Motor neuron (in vitro differentiated cells): ENCODE data around the gene AKNAD1. TPM values are rescaled to one million over a fixed set of nuclear protein-coding genes. Genes with fewer than 3 reads are reported as not detected.

Experiments
- ATAC-seq, 8 experiments: fragments of 200-7000 bp; cut with Tn5 transposase; replicated peaks in 6 of 8; 2 replicates each; pipeline ENCODE4 v1.8.0; 2021; ENCODE audit warnings: mild to moderate bottlenecking in 8 of 8, moderate library complexity in 8 of 8
- H3K27ac ChIP-seq, 2 donors: fragments of 250-450 bp; sonication (Bioruptor Pico); 2 replicates each; pipeline ENCODE4 v1.9.0; 2021; ENCODE audit warnings: antibody characterized with exemption in 2 of 2, mild to moderate bottlenecking in 2 of 2, moderate library complexity in 1 of 2
- H3K4me1 ChIP-seq, 2 donors: fragments of 250-450 bp; sonication (Bioruptor Pico); replicated peaks in 1 of 2; 2 replicates each; pipeline ENCODE4 v1.6.1; 2021; ENCODE audit warnings: antibody characterized with exemption in 2 of 2, mild to moderate bottlenecking in 2 of 2, moderate library complexity in 1 of 2
- H3K4me3 ChIP-seq, 5 donors: fragments of 250-450 bp; sonication (Bioruptor Pico); 2 replicates each; pipeline ENCODE4 v1.9.0; 2021; ENCODE audit warnings: antibody characterized with exemption in 5 of 5, mild to moderate bottlenecking in 5 of 5, moderate library complexity in 4 of 5
- WGBS, 10 experiments: fragments of 450-650 bp; shearing (Covaris generic); methylation state at CpG; one replicate each; pipeline ENCODE4 v1.0.0; 2022; 5-methylcytosine and 5-hydroxymethylcytosine counted together
- in situ Hi-C, 9 experiments: fragments of 400-800 bp; cut with MboI; loops; one replicate each; pipeline ENCODE4 v1.15.0; 2021; ENCODE audit warnings: low sequenced_read_pairs in 9 of 9, low pct_unique_long_range_greater_than_20kb in 2 of 9; ENCODE audit not compliant: unreplicated experiment in 9 of 9
- total RNA-seq, 8 experiments: library from RNA; unstranded; fragments of 300-600 nt; gene quantifications; 2 replicates each; pipeline versions ENCODE4 v1.2.3 to v1.2.4, GENCODE V29; 2022

Gene AKNAD1
- total RNA-seq, 8 experiments from 2014 or later: 1.0 to 4.1 (median 2.6) TPM; not detected in 1

GRCh38 chr1:108817016-108817415, 39.9 kb downstream of the AKNAD1 start:
- Histone ChIP-seq H3K27ac (peak overlapping the region; percentile 92 to 95), H3K4me3 (peak overlapping the region in 4 of 5 donors; percentile 11 to 20 (median 16)), H3K4me1 (peaks cover 36 to 39% of the 10 kb centered on the region in 2 donors)
- WGBS, 10 experiments: 0 to 100% (median 44%) methylated on average over 1 to 8 of the region's 8 CpGs
- peak; percentile 34 to 74 (median 46) for ATAC-seq
- in situ Hi-C loops: no loop called here

GRCh38 chr1:108816049-108816893, 40.6 kb downstream of the AKNAD1 start:
- Histone ChIP-seq H3K4me3 (peak overlapping the region; percentile 13 to 30 (median 18)), H3K27ac (peak overlapping the region; percentile 92 to 95)
- in situ Hi-C loops: no loop called here

DNA sequence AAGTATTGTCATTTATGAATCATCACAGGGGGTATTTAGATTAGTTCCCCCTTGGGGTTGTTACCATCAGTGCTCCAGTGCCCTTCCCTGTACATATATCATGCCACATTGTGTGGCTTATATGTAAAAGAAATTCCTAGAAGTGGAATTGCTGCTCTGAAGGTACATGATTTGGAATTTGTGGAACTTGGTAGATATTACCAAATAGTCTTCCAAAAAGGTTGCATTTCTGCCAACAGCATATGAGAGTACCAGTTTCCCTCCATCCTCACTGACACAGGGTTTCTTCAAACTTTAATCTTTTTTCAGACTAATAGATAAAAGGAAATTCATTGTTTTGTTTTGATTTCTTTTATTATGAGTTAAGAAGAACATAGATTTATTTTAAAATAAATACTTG, 41.3 kb downstream of the AKNAD1 start:
- no peak overlapping the region for H3K4me3 ChIP-seq
- H3K4me1 ChIP-seq: peaks cover 36 to 42% of the 10 kb centered on the region in 2 donors
- peak overlapping the region; percentile 92 to 95 for H3K27ac ChIP-seq
- no peak for ATAC-seq
- in situ Hi-C loops: no loop called here

More at GRCh38 chr1:108816049-108816893, 40.6 kb downstream of the AKNAD1 start:
- peaks cover 36 to 42% of the 10 kb centered on the region in 2 donors for H3K4me1 ChIP-seq
- ATAC-seq: peak; percentile 85 to 95 (median 93)
- WGBS, 10 experiments: 0 to 11% (median 6%) methylated on average over 3 to 12 of the region's 12 CpGs

DNA sequence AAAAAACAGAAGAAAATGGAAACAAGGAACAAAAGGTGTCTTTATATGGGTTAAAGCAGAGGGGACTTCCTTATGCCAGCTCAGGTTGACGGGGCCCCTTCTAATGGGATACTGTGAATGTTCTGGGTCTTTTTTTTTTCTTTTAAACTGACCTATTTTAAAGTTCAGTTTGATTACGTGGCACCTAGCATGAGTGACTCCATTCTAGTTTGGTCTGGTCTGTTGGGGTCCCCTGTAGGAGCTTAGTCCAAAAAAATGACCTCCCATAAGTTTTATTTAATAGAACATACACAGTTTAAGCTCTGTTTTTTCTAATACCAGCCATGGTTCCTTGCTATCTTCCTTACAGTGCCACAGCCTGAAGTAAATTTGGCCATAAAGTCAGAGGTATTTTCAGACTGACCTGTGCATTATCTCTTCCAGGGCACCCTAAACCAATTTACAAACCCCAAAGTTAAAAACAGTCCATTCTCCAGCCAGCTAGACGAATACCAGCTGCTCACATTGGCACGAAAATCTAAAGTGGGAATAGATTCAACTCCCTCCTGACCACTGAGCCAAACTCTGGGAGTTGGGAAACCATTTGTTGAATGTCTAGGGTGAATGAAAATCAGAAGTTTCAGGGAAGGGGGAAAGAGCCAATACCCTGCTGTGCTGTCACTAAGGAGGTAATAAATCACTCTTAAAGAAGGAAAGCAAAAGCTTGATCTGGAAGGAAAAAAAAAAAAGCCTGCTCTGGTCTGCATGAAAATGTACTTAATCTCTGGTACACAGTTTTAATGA, 42.4 kb downstream of the AKNAD1 start:
- WGBS, 10 experiments: 51 to 86% (median 58%) methylated on average over 2 to 4 of the region's 4 CpGs
- Histone ChIP-seq H3K4me3 (no peak overlapping the region), H3K27ac (no peak overlapping the region), H3K4me1 (peaks cover 36 to 42% of the 10 kb centered on the region in 2 donors)
- no peak for ATAC-seq
- in situ Hi-C loops: no loop called here

DNA sequence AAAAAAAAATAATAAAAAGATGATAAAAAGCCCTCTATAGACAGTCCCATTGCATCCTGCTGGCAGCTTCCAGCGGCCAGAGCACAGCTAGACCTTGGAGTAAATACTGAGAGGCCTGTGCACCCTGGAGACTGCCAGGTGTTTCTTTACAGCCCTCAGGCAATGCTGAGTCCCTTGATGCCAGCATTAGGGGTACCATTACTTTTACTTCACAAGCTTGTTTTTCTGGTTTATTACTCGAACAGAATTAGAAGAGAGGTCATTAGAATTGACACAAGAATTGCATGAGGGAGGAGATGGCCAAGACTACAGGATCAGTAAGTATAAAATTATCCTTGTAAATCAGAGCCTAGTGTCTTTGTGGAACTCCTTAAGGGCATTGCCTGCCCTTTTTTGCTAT, 43.6 kb downstream of the AKNAD1 start:
- Histone ChIP-seq H3K27ac (no peak overlapping the region), H3K4me1 (peaks cover 36 to 42% of the 10 kb centered on the region in 2 donors), H3K4me3 (no peak overlapping the region)
- in situ Hi-C loops: no loop called here
- ATAC-seq: no peak
- 71 to 97% (median 88%) methylated on average over 1 to 2 of the region's 2 CpGs; no CpG with 5 or more reads in 2 of the 10 experiments for WGBS, 10 experiments

DNA sequence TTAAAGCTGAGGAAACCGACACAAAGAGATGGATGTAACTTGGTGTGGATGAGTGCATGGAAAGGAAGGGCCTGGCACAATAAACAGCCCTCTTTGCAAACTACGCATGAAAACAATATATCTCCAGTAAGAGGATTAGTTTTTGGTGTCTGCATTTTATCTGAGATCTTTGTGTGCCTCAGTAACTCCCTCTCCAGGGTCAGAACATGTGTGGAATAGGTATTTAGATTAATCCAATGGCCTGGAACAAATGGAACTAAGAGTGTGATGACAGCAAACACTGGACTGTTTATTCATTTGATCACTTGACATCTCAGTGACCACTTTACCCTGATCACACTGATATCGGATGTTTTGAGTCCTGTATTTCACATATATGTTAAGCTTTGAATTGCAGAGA, 45.3 kb downstream of the AKNAD1 start:
- Histone ChIP-seq H3K4me3 (no peak overlapping the region), H3K27ac (no peak overlapping the region), H3K4me1 (peaks cover 23 to 25% of the 10 kb centered on the region in 2 donors)
- peak in 1 of 8 experiments; percentile 50 for ATAC-seq
- in situ Hi-C loops: no loop called here
- 53 to 100% (median 90%) methylated on average over 1 to 3 of the region's 3 CpGs; no CpG with 5 or more reads in 1 of the 10 experiments for WGBS, 10 experiments

- Histone ChIP-seq H3K4me1 (peaks cover 0 to 3% of the 10 kb centered on the region in 2 donors), H3K4me3 (no peak overlapping the region), H3K27ac (no peak overlapping the region)
- no peak for ATAC-seq
- 63 to 100% (median 87%) methylated on average over 1 to 4 of the region's 4 CpGs; no CpG with 5 or more reads in 1 of the 10 experiments for WGBS, 10 experiments
- in situ Hi-C loops: no loop called here
Measured at GRCh38 chr1:108808438-108808837, 48.5 kb downstream of the AKNAD1 start.

DNA sequence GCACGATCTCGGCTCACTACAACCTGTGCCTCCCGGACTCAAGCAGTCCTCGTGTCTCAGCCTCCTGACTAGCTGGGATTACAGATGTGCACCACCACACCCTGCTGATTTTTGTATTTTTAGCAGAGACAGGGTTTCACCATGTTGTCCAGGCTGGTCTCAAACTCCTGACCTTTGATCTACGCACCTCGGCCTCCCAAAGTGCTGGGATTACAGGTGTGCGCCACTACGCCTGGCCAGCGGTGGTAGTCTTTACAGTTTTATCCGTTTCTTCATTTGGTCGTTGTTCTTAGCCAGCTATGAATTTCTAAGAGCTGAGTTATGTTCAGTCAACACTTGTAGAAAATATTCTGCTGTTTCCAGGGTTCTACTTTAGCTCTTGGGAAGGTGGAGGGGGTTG, 53.3 kb downstream of the AKNAD1 start:
- WGBS, 10 experiments: 67 to 100% (median 97%) methylated on average over 1 to 11 of the region's 11 CpGs

DNA sequence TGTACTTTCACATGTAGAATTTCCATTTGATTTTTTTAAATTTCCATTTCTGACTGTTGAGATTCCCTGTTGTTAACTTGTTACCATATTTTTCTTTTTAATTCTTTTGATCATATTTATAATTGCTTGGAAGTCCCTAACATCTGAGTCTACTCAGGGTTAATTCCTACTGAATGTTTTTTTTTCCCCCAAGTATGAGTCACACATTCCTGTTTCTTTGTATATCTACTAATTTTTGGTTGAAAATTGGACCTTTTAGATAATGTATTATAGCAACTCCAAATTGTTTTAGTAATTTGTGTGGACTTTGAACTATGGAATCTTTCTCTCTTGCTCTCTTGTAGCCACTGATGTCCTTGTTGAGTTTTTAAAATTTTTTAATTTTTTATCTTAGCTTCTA, 55.8 kb downstream of the AKNAD1 start:
- Histone ChIP-seq H3K4me1 (no peaks in the 10 kb centered on the region), H3K4me3 (no peak overlapping the region), H3K27ac (no peak overlapping the region)
- no peak for ATAC-seq
- in situ Hi-C loops: no loop called here

More for the DNA sequence above, 53.3 kb downstream of the AKNAD1 start:
- Histone ChIP-seq H3K4me3 (no peak overlapping the region), H3K4me1 (no peaks in the 10 kb centered on the region), H3K27ac (no peak overlapping the region)
- ATAC-seq: no peak
- in situ Hi-C loops: no loop called here

- 31 to 100% (median 95%) methylated on average over 1 of the region's 1 CpG for WGBS, 10 experiments
- ATAC-seq: no peak
- Histone ChIP-seq H3K4me3 (no peak overlapping the region), H3K27ac (no peak overlapping the region), H3K4me1 (no peaks in the 10 kb centered on the region)
- in situ Hi-C loops: no loop called here
Measured at GRCh38 chr1:108799001-108799400, 57.9 kb downstream of the AKNAD1 start.

- no peak overlapping the region for H3K27ac ChIP-seq
- no peak for ATAC-seq
- no peaks in the 10 kb centered on the region for H3K4me1 ChIP-seq
- no peak overlapping the region for H3K4me3 ChIP-seq
- 80 to 100% (median 94%) methylated on average over 1 to 2 of the region's 2 CpGs; no CpG with 5 or more reads in 1 of the 10 experiments for WGBS, 10 experiments
- in situ Hi-C loops: no loop called here
Measured at GRCh38 chr1:108792420-108792819, 64.5 kb downstream of the AKNAD1 start.

- H3K4me3 ChIP-seq: no peak overlapping the region
- no peak overlapping the region for H3K27ac ChIP-seq
- in situ Hi-C loops: no loop called here
- ATAC-seq: no peak
- 80 to 100% (median 100%) methylated on average over 1 of the region's 1 CpG; no CpG with 5 or more reads in 2 of the 10 experiments for WGBS, 10 experiments
- no peaks in the 10 kb centered on the region for H3K4me1 ChIP-seq
Measured at GRCh38 chr1:108791790-108792189, 65.1 kb downstream of the AKNAD1 start.

- WGBS, 10 experiments: 91 to 100% (median 100%) methylated on average over 1 to 2 of the region's 2 CpGs; no CpG with 5 or more reads in 2 of the 10 experiments
- Histone ChIP-seq H3K27ac (no peak overlapping the region), H3K4me1 (no peaks in the 10 kb centered on the region), H3K4me3 (no peak overlapping the region)
- in situ Hi-C loops: no loop called here
- no peak for ATAC-seq
Measured at GRCh38 chr1:108785880-108786279, 71.0 kb downstream of the AKNAD1 start.
